NCI-H446 (cell line): ENCODE results near the gene ERC2.

ENCODE experiments used
- DNase-seq, 2 experiments: peaks; one replicate each; lab custom pipeline; 2025; lab: John Stamatoyannopoulos, UW

ERC2 gene

DNA sequence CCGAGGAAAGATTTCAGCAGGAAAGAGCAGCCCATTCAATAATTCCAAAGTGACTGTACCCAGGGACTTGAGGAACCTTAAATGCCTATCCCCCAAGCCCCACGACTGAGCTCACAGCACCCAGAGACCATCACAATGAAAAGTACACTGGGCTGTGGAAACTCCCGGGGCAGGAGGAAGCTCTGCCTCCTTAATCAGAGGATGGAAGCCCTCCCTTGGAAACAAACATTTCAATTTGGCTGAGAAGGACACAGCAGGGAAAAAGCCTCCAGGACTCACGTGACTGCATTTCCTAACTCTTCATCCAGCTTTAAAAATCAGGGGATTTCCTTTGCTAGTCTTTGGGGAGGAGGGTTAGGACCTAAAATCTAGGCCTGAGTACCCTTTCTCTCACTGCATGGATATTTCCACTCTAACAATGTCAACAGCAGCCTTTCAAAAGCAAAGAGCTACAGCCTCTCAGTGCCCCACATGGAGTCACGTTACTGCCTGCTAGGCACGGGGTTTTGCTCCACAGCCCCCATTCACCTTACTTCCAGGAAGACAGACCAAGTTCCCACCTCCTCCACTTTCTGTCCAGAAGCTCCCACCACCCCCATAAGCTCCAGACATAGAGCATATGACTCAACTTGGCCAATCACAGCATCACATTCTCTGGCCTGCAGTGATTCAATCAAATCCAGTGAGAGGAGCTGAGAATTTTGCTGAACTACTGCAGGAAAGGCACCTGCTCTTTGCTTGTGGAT is 912.2 kb downstream of the ERC2 start:
- DNase-seq, result no peak

DNA sequence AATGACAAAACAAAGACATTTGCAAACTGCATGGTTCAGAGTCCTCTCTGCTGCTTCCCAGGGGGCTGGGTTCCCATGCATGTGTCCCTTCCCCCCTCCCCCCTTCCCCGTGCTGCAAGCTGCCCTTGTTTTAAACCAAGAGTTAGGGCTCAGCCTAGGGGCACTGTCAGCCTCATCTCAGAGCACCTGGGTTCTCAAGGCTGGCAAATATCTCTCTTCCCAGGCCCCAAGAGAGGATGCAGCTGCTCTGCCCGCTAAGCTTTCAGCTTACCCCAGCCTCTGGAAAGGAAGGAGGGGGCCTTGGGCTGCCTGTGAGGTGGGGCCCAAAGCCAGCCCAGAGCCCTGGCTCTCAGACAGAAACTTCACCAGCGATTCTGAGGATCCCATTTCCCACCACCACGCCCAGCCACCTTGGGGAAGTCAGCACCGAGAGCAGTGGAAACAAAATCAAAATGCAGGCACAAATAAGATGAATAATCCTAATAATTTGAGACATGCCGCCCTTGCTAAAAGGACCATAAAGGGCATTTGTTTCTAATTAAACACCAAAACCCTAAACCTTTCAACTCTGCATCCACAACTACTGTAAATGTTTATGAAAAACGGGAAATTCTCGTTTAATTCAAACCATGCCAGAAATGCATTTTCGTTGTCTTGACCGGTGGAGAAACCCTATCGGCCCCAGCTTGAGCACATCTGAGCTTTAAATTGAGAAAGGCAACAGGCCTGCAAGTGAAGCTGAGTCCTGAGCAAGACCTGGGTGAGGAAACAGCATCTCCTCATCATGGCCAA is 913.4 kb downstream of the ERC2 start:
- no peak for DNase-seq

DNA sequence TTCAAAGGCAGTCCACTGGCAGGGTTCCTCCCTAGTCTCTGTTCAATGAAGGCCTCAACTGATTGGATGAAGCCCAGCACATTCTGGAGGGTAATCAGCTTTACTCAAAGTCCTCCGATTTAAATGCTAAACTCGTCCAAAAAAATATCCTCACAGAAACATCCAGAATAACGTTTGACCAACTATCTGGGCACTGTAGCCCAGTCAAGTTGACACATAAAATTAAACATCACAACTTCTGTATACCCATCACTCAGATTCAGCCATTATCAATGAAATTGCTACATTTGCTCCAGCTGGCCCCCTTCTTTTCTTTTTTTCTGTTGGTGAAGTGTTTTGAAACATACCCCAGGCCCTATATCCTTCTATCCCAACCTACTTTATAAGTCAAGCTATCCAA is 916.6 kb downstream of the ERC2 start:
- no peak for DNase-seq

DNA sequence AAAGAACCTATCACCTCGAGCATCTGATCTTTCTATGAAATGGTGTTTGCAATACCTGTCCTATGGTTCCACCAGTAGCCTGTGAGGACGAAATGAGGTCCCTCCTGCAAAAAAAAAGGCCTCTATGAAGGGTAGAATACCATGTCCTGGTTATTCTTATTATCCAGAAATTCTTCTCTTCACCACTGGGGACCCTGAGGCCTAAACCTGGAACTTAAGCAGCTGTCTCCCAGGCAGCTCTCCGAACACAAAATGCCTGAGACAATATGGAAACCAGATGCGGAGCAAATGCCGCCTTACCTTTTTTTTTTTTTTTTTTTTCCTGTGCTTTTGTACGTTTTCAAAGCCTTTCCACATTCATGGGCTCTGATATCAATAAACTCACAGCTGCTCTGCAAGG is 919.1 kb downstream of the ERC2 start:
- DNase-seq, result no peak

DNA sequence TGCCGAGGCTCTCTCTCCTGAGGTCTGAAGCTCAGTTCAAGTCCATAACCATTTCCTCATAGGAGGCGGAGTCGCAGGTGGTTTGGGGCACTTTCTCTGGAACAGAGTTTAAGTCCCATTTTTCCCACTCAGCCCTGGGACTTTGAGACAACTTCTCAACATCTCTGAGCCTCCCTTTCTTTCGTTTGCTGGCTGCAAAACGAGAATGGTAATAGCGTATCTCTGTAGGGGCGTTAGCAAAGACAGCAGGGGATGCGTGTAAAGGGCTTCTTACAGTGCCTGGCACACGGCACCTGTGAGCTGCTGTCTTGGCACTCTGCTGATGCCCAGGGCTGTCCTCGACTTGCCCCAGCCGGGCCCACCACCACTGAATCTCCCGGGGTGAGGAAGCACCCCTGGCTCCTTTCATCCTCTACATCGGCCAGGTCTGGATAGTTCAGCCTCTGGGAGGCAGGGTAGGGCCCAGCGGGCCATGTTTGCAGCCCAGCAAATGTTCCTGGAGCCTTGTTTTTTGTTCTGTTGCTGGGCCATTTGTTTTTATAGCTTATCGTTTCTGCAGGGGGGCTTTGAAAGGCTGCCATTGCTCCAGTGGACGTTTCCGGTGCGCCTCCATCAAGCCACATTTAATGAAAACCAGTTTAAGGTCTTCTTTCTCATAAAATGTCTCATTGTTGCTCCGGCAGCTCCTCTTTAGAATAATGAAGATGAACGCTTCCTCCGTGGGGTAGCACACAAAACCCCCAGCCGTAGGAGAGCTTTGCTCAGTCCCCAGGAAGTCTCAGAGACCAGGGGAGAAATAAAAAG is 921.2 kb downstream of the ERC2 start:
- DNase-seq, result no peak

DNA sequence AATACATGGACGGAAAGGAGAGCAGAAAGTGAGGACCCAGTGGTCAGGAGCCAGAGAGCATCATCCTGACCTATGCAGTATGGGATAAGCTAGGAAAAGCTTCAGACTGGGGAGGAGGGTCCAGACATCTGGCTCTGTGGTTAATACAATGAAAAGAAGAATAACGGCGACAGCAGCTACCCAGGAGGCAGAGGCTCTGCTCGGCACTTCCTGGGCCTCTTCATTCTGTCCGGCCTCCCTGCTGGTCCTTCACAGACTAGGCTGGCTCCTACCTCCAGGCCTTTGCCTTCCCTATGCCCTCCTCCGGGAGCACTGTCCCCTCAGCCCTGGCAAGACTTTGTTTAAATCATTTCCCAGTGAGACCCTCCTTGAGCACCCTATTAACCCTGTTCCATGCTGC is 922.3 kb downstream of the ERC2 start:
- DNase-seq, result no peak

DNA sequence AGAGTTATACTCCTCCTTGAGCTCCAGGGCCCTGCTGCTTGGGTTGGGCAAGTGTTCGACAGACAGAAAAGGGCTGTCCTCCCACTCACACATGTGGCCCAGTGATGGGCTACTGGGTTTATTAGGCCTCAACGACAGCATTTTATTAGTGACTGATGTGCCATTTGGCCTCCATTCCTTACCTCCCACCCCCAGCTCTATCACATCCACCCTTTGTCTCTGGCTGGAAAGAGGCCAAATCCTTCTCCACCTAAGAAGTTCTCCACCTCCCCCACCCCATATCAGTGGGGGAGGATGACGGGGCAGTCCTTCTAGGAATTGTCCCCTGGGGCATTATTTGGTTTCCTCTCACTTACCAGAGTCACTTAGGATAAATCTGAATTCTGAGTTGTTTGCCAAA is 924.0 kb downstream of the ERC2 start:
- DNase-seq, result no peak

DNA sequence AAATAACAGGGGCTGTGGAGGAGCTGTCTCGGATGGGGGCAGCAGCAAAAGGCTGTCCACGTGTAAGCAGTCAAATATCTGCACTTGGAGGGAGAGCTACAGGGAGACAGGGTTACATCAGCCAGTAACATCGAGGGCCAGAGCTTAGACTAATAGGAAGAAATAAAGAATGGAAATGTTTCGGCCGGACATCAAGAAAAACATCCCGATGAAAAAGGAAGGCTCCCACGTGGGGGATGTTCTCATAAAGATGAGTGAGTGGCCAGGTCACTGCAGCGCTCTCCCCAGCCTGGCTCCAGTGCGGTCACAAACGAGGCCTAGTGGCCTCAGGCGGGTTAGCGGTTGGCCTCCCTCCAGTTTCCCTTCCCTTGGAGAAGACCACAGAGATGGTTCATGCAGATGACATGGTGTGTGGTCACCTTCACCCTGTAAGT is 925.1 kb downstream of the ERC2 start:
- DNase-seq, result no peak

DNA sequence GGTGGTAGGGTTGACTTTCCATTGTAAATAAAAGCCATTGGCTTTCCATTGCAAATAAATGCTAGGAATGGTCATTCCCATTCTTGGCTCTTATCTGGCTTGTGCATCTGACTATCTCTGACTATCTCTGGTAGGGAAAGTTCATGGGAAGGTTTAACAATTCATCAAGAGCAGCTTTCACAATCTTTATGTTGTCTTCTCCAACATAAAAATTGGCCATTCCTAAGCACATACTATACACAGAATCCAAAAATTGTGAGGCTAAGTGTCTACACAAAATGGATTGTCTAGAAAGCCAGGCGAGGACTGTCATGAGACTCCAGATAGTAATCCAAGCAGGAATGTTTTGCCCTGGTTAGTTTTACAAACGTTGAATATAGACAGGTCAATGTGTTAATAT is 926.8 kb downstream of the ERC2 start:
- no peak for DNase-seq

DNA sequence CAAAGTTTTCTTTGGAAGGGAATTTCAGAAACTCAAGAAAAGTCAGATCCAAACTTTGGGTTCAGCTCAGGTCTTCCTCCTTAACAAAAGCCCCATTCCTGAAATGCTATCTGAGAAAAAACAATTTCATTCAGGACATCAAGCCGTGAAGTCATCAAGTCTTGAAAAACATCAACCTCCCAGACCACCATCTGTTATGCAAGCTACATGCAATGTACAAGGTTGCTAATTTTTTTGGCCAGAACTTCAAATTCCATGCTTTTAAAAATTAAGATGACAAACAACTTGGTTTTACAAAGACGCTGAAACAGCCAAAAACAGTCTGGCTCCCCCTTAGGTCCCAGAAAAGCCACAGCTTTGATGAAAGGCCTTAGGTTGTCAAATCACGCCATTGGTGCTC is 927.3 kb downstream of the ERC2 start:
- DNase-seq, result no peak

DNA sequence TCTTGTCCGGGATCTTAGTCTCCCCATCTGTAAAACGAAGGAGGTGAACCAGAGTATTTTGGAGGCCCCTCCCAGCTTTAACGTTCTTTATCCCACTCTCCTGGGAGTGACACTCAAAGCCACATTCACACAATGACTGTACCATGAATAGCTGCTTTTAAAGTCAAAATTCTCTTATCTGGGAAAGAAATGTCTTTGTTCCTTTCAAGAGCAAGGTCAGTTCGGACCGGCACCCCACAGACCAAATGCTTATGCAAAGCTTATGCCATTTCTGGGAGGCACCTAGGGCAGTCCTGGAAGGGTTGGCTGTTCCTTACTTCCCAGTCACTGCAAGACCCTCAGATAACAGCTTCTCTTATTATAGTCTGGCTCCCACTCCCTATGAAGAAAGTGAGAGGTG is 927.7 kb downstream of the ERC2 start:
- DNase-seq, result no peak

DNA sequence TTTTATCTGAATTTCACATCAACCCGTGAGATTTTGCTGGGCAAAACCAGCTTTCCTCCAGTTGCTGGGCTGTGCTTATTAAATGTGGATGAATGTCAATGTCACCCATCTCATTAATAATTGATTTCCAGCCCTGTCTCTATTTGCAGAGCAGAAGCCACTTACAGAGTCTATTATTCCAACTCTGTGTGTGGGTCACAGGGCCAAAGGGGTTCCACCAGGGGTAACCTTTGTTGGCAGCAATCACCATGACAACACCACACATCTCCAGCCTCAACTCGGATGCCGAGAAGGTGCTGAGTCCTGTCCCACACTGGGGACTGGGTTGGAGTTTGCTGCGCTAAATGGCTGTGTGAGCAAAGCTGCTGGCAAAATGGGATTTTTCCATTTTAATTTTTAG is 930.1 kb downstream of the ERC2 start:
- DNase-seq, result no peak

DNA sequence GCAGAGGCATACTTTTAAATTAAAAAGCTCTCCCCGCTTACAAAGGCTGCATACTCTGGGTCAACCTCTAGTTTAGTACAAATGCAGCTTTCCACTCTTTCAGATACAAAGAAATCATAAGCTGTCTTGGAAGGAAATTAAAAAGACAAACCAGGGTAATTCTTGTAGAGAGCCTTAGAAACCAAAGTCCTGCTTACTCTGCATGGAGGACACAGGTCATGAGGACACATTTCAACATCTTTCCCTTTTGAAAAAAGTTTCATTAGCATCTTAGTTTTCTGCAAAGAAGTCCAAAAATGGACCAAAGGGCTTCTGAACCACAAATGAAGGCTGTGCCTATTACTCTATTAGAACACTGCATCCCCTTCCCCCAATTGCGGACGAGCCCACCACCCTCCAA is 930.7 kb downstream of the ERC2 start:
- DNase-seq, result no peak

DNA sequence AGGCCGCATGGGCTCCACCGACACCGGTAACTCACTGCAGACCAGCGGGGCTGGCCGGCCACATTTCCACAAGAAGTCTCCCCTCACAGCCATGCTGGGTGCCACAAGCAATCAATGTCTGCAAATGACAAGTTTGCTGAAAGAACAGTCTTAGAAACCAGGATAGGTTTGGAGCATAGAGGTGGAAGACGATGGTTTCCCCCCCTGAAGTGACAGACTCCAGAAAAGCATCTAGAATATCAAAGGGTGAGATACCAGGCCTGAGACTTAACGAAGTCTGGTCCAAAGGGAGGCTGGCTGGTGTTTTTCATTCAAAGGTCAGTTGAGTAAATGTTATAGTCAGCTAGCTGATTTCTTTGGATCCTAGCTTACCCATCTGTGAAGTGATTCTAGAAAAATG is 931.1 kb downstream of the ERC2 start:
- no peak for DNase-seq

DNA sequence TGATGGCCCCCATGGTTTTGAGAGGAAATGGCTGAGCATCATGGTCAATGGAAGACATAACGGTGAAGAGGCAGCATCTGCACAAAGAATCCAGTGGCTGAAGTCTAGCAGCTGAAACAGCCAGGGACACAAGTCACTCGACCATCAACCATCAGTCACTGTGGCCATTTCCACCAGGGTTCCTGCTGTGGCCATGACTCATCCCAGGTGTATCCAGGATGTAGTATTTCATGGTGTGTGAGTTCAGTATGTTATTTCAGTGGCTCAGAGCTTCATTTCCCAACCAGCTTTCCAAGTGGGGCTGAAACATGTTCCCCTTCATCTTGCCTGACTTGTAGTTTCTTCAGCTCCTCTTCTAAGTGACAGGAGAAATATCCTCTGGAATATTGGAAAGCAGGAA is 933.4 kb downstream of the ERC2 start:
- DNase-seq, result no peak

DNA sequence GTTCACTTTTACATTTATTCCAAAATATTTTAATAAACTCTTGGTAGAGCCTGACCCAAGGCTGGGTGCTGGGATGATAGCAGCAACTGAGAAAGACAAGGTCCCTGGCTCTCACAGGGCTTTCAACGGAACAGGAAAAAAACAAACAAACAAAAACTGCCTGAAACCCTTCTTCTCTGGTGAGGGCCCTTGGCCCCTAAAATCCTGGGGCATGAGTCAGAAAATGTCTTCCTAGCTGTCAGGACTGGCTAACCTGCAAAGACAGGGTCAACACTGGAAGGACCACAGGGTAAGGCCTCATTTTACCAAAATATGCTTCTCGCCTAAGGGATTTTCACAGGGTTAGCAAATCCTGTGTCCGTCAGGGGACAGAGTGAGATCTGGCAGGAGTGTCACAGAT is 935.5 kb downstream of the ERC2 start:
- DNase-seq, result no peak

DNA sequence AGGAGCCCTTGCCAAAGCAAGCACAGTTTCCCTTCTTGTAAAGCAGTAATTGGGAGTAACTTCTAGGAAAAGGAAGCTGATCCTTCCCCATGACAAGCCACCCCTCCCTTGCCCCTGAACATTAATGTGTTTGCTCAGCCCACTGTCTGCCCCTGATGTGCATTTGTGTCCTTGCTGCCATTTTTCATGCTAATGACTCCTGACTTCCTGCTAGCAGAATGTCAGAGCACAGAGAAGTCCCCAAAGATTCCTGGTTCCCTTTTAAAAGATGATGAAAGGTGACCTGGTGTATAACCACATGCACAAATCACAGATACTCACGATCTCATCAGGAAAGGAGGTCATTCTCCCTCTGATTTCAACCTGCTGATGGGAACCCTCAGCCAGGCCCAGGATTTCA is 936.9 kb downstream of the ERC2 start:
- DNase-seq, result no peak

DNA sequence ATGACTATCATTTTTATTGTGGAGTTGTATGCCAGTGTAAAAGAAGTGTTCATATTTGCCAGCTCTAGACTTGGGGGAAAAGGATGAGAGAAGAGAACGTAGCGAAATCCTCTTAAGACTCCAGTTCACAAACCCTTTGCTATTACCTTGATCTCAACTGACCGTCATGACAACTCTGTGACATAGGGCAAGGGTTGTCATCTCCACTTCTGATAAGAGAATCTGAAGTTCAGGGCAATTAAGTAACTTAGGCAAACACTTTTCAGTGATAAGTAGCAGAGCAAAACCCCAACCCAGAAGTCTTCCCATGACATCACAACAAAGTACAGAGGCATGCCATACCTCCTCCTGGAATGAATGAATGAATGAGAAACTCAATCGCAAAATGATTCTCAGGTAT is 940.9 kb downstream of the ERC2 start:
- DNase-seq, result no peak

DNA sequence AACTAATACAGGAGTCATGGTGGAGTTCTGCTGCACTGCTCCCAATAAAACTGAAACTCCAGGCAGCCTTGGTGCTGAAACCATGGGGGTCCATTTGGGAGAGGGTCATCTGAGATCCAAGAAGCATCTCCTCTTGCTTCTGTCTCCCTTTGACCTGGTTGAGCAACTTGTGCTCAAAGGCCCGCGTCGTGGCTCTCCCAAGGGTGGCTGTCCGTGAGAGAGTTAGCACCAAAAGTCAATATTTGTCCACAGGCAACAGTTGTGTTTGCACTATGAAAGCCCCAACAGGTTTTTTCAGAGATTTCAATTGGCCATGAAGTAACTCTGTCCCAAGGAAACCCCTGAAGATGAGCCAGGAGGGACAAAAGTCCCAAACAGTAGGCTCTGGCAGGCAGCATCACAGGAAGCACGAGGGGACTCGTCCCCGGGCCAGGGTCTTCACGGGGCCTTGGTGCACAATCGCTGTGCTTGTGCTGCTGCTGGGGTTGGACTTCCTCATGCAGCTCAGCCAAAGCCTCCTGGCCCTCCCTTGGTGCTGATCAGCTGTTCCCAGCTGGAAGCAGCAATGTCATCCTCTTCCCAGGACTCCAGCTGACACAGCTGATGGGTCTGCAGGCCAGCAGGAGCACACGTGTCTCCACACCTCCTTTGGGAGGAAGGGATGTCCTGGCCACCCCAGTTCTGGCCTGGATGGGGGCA is 941.8 kb downstream of the ERC2 start:
- DNase-seq, result no peak

DNA sequence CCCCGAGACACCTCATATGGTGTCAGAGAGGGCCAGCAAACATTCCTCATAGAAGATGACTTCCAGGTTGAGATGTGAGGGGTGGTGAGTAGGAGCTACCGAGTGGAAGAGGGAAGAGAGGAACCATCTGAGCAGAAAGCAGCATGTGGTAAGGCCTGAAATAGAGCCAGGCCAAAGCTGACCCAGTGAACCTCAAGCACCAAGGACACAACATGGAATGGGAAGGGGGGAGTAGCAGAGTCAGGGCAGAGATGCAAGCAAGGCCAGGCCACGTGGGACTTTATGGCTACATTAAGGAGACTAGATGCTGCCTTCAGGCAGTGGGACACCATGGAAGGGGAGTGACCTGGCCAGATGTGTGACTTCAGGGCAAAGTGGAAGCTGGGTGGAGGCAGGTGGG is 942.8 kb downstream of the ERC2 start:
- no peak for DNase-seq

DNA sequence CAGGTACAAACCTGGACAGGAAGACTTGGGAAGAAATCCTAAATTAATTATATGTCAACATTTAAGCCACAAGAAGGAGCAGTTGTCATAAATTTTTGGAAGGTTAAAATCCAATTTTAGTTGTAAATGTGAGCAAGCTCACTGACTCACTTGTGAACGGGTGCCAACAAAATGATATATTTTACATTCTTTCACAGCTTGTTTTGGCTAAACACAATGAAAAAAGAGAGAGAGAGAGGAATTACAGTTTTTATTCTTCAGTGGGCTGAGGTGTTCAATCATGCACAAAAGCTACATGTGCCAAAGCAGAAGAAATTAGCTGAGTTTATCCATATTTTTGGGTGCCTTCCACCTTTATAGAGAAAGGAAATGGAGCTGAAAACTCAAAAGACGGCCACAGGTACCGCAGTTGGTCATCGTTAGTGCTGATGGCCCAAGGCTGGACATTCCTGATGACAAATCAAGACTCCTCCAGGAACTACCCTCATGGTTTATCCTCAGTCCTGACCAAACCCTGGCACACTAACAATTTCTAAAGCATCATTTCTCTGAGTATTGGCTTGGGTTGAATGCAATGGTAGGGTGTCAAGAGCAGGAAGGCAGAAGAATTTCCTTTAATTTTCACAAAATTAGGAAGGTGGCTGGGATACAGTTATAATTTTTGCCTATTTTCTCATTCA is 943.6 kb downstream of the ERC2 start:
- peak; percentile 17 to 19 for DNase-seq

DNA sequence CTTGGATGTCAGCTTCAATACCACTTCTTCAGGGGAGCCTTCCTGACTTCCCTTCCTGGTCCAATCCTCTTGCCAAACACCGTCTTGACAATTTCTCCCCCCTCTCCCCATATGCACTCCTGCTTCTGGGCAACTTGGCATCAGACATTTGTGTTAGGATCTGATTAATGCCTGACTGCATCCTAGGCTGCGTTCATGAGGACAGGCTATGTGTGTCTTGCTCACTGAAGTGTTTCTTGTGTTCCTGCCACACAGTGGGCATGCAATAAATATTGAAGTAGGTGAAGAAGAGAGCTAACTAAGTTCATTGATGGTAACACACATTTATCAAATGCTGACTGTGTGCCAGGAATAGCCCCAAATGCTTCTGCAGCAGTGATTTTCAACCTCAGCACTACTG is 944.8 kb downstream of the ERC2 start:
- peak in 1 of 2 experiments; percentile 27 for DNase-seq
